Epithelial cell of proximal tubule (primary cell): ENCODE data around the gene TSPAN16. TPM values are rescaled to one million over a fixed set of nuclear protein-coding genes. Genes with fewer than 3 reads are reported as not detected.
"Not testable (repeated sequence)": the region's sequence is repeated elsewhere in the genome, so short reads cannot be mapped to it uniquely, and the experiment has no call there.

Experiments used
- DNase-seq: peaks from one replicate; pipeline ENCODE4 v3.0.0-alpha.2; 2011; ENCODE audit warnings: low read depth
- H3K4me3 ChIP-seq: 2 replicates; pipeline ENCODE4 v1.5.1; 2011; ENCODE audit warnings: low read depth, mild to moderate bottlenecking, low read length
- total RNA-seq: library from RNA; depleted of rRNA; stranded (reverse); fragments of >200 nt; gene quantifications from 2 replicates; pipeline ENCODE4 v1.2.3, GENCODE V29; 2015
- TF ChIP-seq, protein P1 (sequence below): conservative IDR thresholded peaks from 2 replicates; pipeline ENCODE4 v1.5.1; 2012; ENCODE audit warnings: low read depth, mild to moderate bottlenecking, low read length

Gene TSPAN16
- total RNA-seq, 1 donor from 2014 or later: not detected

- TF ChIP-seq, protein P1, sequence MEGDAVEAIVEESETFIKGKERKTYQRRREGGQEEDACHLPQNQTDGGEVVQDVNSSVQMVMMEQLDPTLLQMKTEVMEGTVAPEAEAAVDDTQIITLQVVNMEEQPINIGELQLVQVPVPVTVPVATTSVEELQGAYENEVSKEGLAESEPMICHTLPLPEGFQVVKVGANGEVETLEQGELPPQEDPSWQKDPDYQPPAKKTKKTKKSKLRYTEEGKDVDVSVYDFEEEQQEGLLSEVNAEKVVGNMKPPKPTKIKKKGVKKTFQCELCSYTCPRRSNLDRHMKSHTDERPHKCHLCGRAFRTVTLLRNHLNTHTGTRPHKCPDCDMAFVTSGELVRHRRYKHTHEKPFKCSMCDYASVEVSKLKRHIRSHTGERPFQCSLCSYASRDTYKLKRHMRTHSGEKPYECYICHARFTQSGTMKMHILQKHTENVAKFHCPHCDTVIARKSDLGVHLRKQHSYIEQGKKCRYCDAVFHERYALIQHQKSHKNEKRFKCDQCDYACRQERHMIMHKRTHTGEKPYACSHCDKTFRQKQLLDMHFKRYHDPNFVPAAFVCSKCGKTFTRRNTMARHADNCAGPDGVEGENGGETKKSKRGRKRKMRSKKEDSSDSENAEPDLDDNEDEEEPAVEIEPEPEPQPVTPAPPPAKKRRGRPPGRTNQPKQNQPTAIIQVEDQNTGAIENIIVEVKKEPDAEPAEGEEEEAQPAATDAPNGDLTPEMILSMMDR: no peak
- no peak for DNase-seq
- no peak overlapping the region for H3K4me3 ChIP-seq
Measured at GRCh38 chr19:11304936-11305335, 9.0 kb downstream of the TSPAN16 start.

DNA sequence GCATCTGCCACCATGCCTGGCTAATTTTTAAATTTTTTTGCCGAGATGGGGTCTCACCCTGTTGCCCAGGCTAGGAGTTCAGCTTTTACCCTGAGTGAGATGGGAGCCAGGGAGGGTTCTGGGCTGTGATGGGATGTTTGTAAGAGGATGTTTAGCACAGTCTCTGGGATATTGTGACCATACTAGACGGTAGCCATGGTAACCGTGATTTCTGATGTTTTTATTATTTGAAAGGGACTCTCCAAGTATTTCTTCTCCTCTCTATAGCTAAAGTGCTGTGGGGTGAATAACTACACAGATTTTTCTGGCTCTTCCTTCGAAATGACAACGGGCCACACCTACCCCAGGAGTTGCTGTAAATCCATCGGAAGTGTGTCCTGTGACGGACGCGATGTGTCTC lies 10.4 kb downstream of the TSPAN16 start:
- no peak for DNase-seq
- no peak overlapping the region for H3K4me3 ChIP-seq
- TF ChIP-seq, protein P1: no peak

- H3K4me3 ChIP-seq, DNase-seq: not testable (repeated sequence)
Measured at GRCh38 chr19:11320278-11320995, 24.5 kb downstream of the TSPAN16 start.

GRCh38 chr19:11321191-11322126 lies 25.5 kb downstream of the TSPAN16 start:
- DNase-seq: no peak
- TF ChIP-seq, protein P1: peak; percentile 21
- H3K4me3 ChIP-seq: no peak overlapping the region

- TF ChIP-seq, protein P1: no peak
- no peak for DNase-seq
- no peak overlapping the region for H3K4me3 ChIP-seq
Measured at GRCh38 chr19:11322269-11323024, 26.5 kb downstream of the TSPAN16 start.

- no peak for DNase-seq
- peak overlapping the region; percentile 11 for H3K4me3 ChIP-seq
- TF ChIP-seq, protein P1: no peak
Measured at GRCh38 chr19:11323601-11324078, 27.7 kb downstream of the TSPAN16 start.
